GM18867 (cell line): Measurements from ENCODE around the gene RBP2.

Experiments used
- ATAC-seq: cut with Tn5 transposase; IDR thresholded peaks from one replicate; pipeline ENCODE4 v1.9.1; 2021; ENCODE audit warnings: mild to moderate bottlenecking, moderate library complexity; ENCODE audit not compliant: unreplicated experiment

RBP2 gene

GRCh38 chr3:139476348-139476747 lies at the start of gene RBP2:
Gene RBP2, minus strand, starts transcription at chr3:139476516. Its CDS starts 57 bp downstream, at chr3:139476459.
- ATAC-seq: no peak

GRCh38 chr3:139524841-139525636 lies 48.7 kb upstream of the RBP2 start:
- no peak for ATAC-seq

GRCh38 chr3:139523718-139524117 lies 47.4 kb upstream of the RBP2 start:
- no peak for ATAC-seq

GRCh38 chr3:139523166-139523565 lies 46.9 kb upstream of the RBP2 start:
- ATAC-seq: no peak

- ATAC-seq: no peak
These were observed 46.1 kb upstream of the RBP2 start for GRCh38 chr3:139522421-139522820.

GRCh38 chr3:139521816-139522215 lies 45.5 kb upstream of the RBP2 start:
- no peak for ATAC-seq

GRCh38 chr3:139521144-139521543 lies 44.8 kb upstream of the RBP2 start:
- ATAC-seq: no peak

- no peak for ATAC-seq
These were observed 43.9 kb upstream of the RBP2 start for GRCh38 chr3:139519998-139520737.

GRCh38 chr3:139518926-139519842 lies 42.9 kb upstream of the RBP2 start:
- ATAC-seq: no peak

- ATAC-seq: no peak
These were observed 42.0 kb upstream of the RBP2 start for GRCh38 chr3:139518306-139518705.

- ATAC-seq: no peak
These were observed 41.2 kb upstream of the RBP2 start for GRCh38 chr3:139517321-139518065.

GRCh38 chr3:139514741-139515140 lies 38.4 kb upstream of the RBP2 start:
- no peak for ATAC-seq

- no peak for ATAC-seq
These were observed 33.3 kb upstream of the RBP2 start for GRCh38 chr3:139509631-139510030.

GRCh38 chr3:139506766-139507165 lies 30.4 kb upstream of the RBP2 start:
- ATAC-seq: no peak

- no peak for ATAC-seq
These were observed 29.6 kb upstream of the RBP2 start for GRCh38 chr3:139505829-139506386.

- no peak for ATAC-seq
These were observed 23.2 kb upstream of the RBP2 start for GRCh38 chr3:139499536-139499935.

GRCh38 chr3:139493826-139494385 lies 17.6 kb upstream of the RBP2 start:
- no peak for ATAC-seq

GRCh38 chr3:139491966-139492365 lies 15.7 kb upstream of the RBP2 start:
- no peak for ATAC-seq

GRCh38 chr3:139491027-139491700 lies 14.8 kb upstream of the RBP2 start:
- no peak for ATAC-seq
